ENCODE data around the gene RRP7A. TPM values are rescaled to one million over a fixed set of nuclear protein-coding genes. Genes with fewer than 3 reads are reported as not detected.

RRP7A gene
- total and polyA plus RNA-seq, 2 of the 13 experiments (the other 11 are each of a cell fraction or from before 2014, with no cell fraction given) = 15.3 to 41.6 TPM

DNA sequence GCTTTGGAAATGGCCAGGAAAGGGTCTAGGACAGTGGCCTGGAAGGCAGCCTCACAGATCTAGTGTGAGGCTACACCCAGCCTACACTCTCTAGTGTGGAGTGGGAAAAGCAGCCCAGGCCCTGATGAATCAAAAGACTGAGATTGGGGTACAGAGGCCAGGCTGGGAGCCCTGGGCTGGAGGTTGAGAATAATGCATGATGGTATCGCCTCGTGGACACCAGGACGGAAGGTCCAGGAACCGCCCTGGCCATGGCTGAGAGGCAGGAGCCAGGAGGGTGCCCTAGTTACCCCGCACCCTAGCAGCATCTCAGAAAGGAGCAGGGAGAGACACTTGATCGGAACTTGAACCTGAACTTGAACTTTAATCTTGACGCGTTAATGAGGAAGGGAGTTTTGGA is 46.9 kb downstream of the RRP7A start:
- Histone ChIP-seq H3K27me3 (ENCODE audit: control insufficient read depth in 1 of 2, insufficient read depth in 2 of 2, low read length in 2 of 2) (peaks cover 0 to 4% of the 10 kb centered on the region in 2 experiments; a peak in 3 of 5 replicates), H3K9me3 (ENCODE audit: low read length) (no peaks in the 10 kb centered on the region), H4K20me1 (ENCODE audit: insufficient read depth, low read length) (no peaks in the 10 kb centered on the region), H3K4me1 (ENCODE audit: insufficient read depth, low read length) (no peaks in the 10 kb centered on the region), H3K4me3 (replicated peaks in 1 of 3; ENCODE audit: insufficient read depth in 1 of 3, low read depth in 2 of 3, low read length in 3 of 3) (no peak overlapping the region), H3K36me3 (replicated peaks in 1 of 2; ENCODE audit: control insufficient read depth in 1 of 2, insufficient read depth in 2 of 2, low read length in 2 of 2) (no peaks in the 10 kb centered on the region), H3K79me2 (ENCODE audit: insufficient read depth, low read length) (no peaks in the 10 kb centered on the region), H2AFZ (ENCODE audit: low read length) (no peak overlapping the region), H3K4me2 (ENCODE audit: low read depth, low read length) (no peak overlapping the region), H3K9ac (ENCODE audit: insufficient read depth, low read depth, low read length) (no peak overlapping the region), H3K27ac (ENCODE audit: extremely low read length, insufficient read depth, low read length) (no peak overlapping the region)
- ChIA-PET POLR2A (no interaction called here), CTCF (ENCODE audit: low intra/inter-chr PET ratio, low total read pairs) (interaction anchor here (1.7 kb wide), 1 partner anchor 304 kb away, joined by 7 read pairs; no protein-coding TSS in a partner anchor)
- ATAC-seq = no peak
- intact Hi-C loops (cut with micrococcal nuclease; ENCODE audit: unreplicated experiment) = no loop called here
- no TSS peak for BruUV-seq (replicated peaks)
- WGBS (ENCODE audit: low lambda C conversion rate) = 51% methylated on average over 8 of the region's 8 CpGs
- no peak for TF ChIP-seq ZNF235 (CRISPR knock-in tag; IDR thresholded peaks at IDR 0.05; ENCODE audit: borderline replicate concordance)
- TF ChIP-seq ZSCAN25 (CRISPR knock-in tag; IDR thresholded peaks at IDR 0.05) = no peak
- TF ChIP-seq ZNF761 (CRISPR knock-in tag; conservative IDR thresholded peaks at IDR 0.05) = no peak
- no peak for TF ChIP-seq ZBTB42 (CRISPR knock-in tag; IDR thresholded peaks at IDR 0.05)
- no peak for TF ChIP-seq ZNF644 (CRISPR knock-in tag; IDR thresholded peaks at IDR 0.05; ENCODE audit: low read depth)
- TF ChIP-seq PBX2 (CRISPR knock-in tag; IDR thresholded peaks at IDR 0.05) = no peak
- TF ChIP-seq RNF2 (conservative IDR thresholded peaks at IDR 0.05; ENCODE audit: low read depth) = no peak
- no peak for TF ChIP-seq ZNF589 (CRISPR knock-in tag; conservative IDR thresholded peaks at IDR 0.05)
- TF ChIP-seq ZNF879 (CRISPR knock-in tag; IDR thresholded peaks at IDR 0.05) = no peak
- no peak for TF ChIP-seq ARID4A (CRISPR knock-in tag; IDR thresholded peaks at IDR 0.05; ENCODE audit: borderline replicate concordance)
- no peak for TF ChIP-seq FOXM1 (CRISPR knock-in tag; IDR thresholded peaks at IDR 0.05)
- no peak for TF ChIP-seq ZBTB1 (CRISPR knock-in tag; IDR thresholded peaks at IDR 0.05; ENCODE audit: borderline replicate concordance)
- TF ChIP-seq ZMYM2 (CRISPR knock-in tag; IDR thresholded peaks at IDR 0.05) = no peak
- no peak for TF ChIP-seq HNF4G (IDR thresholded peaks at IDR 0.05; ENCODE audit: borderline replicate concordance, low read depth, low read length)
- no peak for TF ChIP-seq HNF4G (CRISPR knock-in tag; IDR thresholded peaks at IDR 0.05; ENCODE audit: borderline replicate concordance, low read depth)
- no peak for TF ChIP-seq SALL2 (CRISPR knock-in tag; IDR thresholded peaks at IDR 0.05)
- in situ Hi-C loops (cut with HindIII; ENCODE audit: extremely low pct_ligation_motif_present, low pct_unique_long_range_greater_than_20kb) = no loop called here
- no peak for FAIRE-seq
- DNase-seq (ENCODE audit: low spot score) = no peak
